H9 (cell line): ENCODE data around the gene LARP1. TPM values are rescaled to one million over a fixed set of nuclear protein-coding genes. Genes with fewer than 3 reads are reported as not detected.

ENCODE experiments used
- DNase-seq: peaks from one replicate; pipeline ENCODE4 v3.0.0-alpha.2; 2017
- H2AFZ ChIP-seq: one replicate; pipeline ENCODE4 v1.6.1; 2013; ENCODE audit warnings: mild to moderate bottlenecking, low read length, control low read depth, moderate library complexity
- H2AK5ac ChIP-seq: 2 replicates; pipeline ENCODE4 v1.6.1; 2013; ENCODE audit warnings: low read length, control low read depth, mixed read lengths; ENCODE audit not compliant: insufficient read length
- H2BK120ac ChIP-seq: one replicate; pipeline ENCODE4 v1.6.1; 2013; ENCODE audit warnings: low read depth, mild to moderate bottlenecking, low read length, control low read depth, inconsistent platforms; ENCODE audit not compliant: poor library complexity, severe bottlenecking
- H2BK12ac ChIP-seq: 2 replicates; pipeline ENCODE4 v1.6.1; 2013; ENCODE audit warnings: low read length, control low read depth, mixed read lengths, low read depth; ENCODE audit not compliant: insufficient read length
- H2BK15ac ChIP-seq: 2 replicates; pipeline ENCODE4 v1.6.1; 2013; ENCODE audit warnings: low read depth, low read length, control low read depth
- H2BK20ac ChIP-seq: one replicate; pipeline ENCODE4 v1.6.1; 2013; ENCODE audit warnings: low read depth, mild to moderate bottlenecking, low read length, control low read depth, inconsistent platforms; ENCODE audit not compliant: poor library complexity, severe bottlenecking
- H2BK5ac ChIP-seq: 2 replicates; pipeline ENCODE4 v1.6.1; 2013; ENCODE audit warnings: low read length, control low read depth, mixed read lengths; ENCODE audit not compliant: insufficient read length
- H3K14ac ChIP-seq: 2 replicates; pipeline ENCODE4 v1.6.1; 2013; ENCODE audit warnings: low read length, control low read depth; ENCODE audit not compliant: insufficient read depth
- H3K18ac ChIP-seq: 2 replicates; pipeline ENCODE4 v1.6.1; 2013; ENCODE audit warnings: low read depth, mild to moderate bottlenecking, mixed read lengths, low read length, control low read depth; ENCODE audit not compliant: insufficient read length
- H3K23ac ChIP-seq: 2 replicates; pipeline ENCODE4 v1.6.1; 2013; ENCODE audit warnings: low read length, control low read depth, mixed read lengths, low read depth; ENCODE audit not compliant: insufficient read length
- H3K23me2 ChIP-seq: 2 replicates; pipeline ENCODE4 v1.6.1; 2013; ENCODE audit warnings: low read depth, mild to moderate bottlenecking, mixed read lengths, low read length, control low read depth; ENCODE audit not compliant: insufficient read length, poor library complexity, severe bottlenecking
- H3K27ac ChIP-seq: 2 replicates; pipeline ENCODE4 v1.5.1; 2013; ENCODE audit warnings: low read length, control low read depth, mixed read lengths, low read depth; ENCODE audit not compliant: insufficient read length
- H3K27me3 ChIP-seq: 2 replicates; pipeline ENCODE4 v1.6.1; 2013; ENCODE audit warnings: low read length, control low read depth, inconsistent platforms; ENCODE audit not compliant: insufficient read depth
- H3K4ac ChIP-seq: 2 replicates; pipeline ENCODE4 v1.6.1; 2013; ENCODE audit warnings: low read depth, mild to moderate bottlenecking, control low read depth, inconsistent platforms, low read length, moderate library complexity
- H3K4me1 ChIP-seq: 2 replicates; pipeline ENCODE4 v1.6.1; 2013; ENCODE audit warnings: low read length, control low read depth, inconsistent platforms; ENCODE audit not compliant: insufficient read depth
- H3K4me2 ChIP-seq: 2 replicates; pipeline ENCODE4 v1.6.1; 2013; ENCODE audit warnings: low read length, control low read depth, mixed read lengths; ENCODE audit not compliant: insufficient read length, insufficient read depth
- H3K56ac ChIP-seq: 2 replicates; pipeline ENCODE4 v1.6.1; 2013; ENCODE audit warnings: low read depth, mild to moderate bottlenecking, mixed read lengths, low read length, control low read depth; ENCODE audit not compliant: insufficient read length
- H3K79me1 ChIP-seq: 2 replicates; pipeline ENCODE4 v1.6.1; 2013; ENCODE audit warnings: low read depth, mild to moderate bottlenecking, moderate library complexity, low read length, control low read depth, inconsistent platforms; ENCODE audit not compliant: insufficient read depth, poor library complexity, severe bottlenecking
- H3K79me2 ChIP-seq: 2 replicates; pipeline ENCODE4 v1.6.1; 2013; ENCODE audit warnings: low read length, control low read depth, inconsistent platforms; ENCODE audit not compliant: insufficient read depth
- H3K9ac ChIP-seq: 2 replicates; pipeline ENCODE4 v1.6.1; 2013; ENCODE audit warnings: low read length, control low read depth, mixed read lengths; ENCODE audit not compliant: insufficient read length; ENCODE audit errors: extremely low read depth
- H3K9me3 ChIP-seq: one replicate; pipeline ENCODE4 v1.6.1; 2013; ENCODE audit warnings: low read depth, low read length, inconsistent platforms; ENCODE audit not compliant: control insufficient read depth
- H3T11ph ChIP-seq: one replicate; pipeline ENCODE4 v1.6.1; 2013; ENCODE audit warnings: mild to moderate bottlenecking, low read length, control low read depth, inconsistent platforms
- H4K20me1 ChIP-seq: one replicate; pipeline ENCODE4 v1.6.1; 2013; ENCODE audit not compliant: control insufficient read depth, insufficient read length, insufficient read depth
- H4K5ac ChIP-seq: 2 replicates; pipeline ENCODE4 v1.6.1; 2013; ENCODE audit warnings: low read depth, mild to moderate bottlenecking, mixed read lengths, low read length, control low read depth; ENCODE audit not compliant: insufficient read length
- H4K8ac ChIP-seq: replicated peaks from 2 replicates; pipeline ENCODE4 v1.6.1; 2013; ENCODE audit warnings: low read length, control low read depth, mixed read lengths, low read depth; ENCODE audit not compliant: insufficient read length
- H4K91ac ChIP-seq: 2 replicates; pipeline ENCODE4 v1.6.1; 2013; ENCODE audit warnings: low read depth, mild to moderate bottlenecking, moderate library complexity, mixed read lengths, low read length, control low read depth; ENCODE audit not compliant: insufficient read length
- H3K27ac Mint-ChIP-seq, 3 experiments: 2 replicates in 2 of 3; 3 replicates in 1 of 3; pipeline ENCODE4 v1.8.0; 2020 to 2021; ENCODE audit warnings: mixed read lengths in 3 of 3, mild to moderate bottlenecking in 1 of 3, moderate library complexity in 1 of 3
- H3K27me3 Mint-ChIP-seq: 2 replicates; pipeline ENCODE4 v1.8.0; 2021; ENCODE audit warnings: low read depth, mild to moderate bottlenecking, moderate library complexity, mixed read lengths
- H3K36me3 Mint-ChIP-seq, 3 experiments: 2 replicates in 2 of 3; 3 replicates in 1 of 3; pipeline ENCODE4 v1.8.0; 2020 to 2021; ENCODE audit warnings: low read depth in 3 of 3, mixed read lengths in 3 of 3; ENCODE audit not compliant: insufficient read depth in 1 of 3
- H3K4me1 Mint-ChIP-seq, 2 experiments: 2 replicates each; pipeline ENCODE4 v1.8.0; 2020; ENCODE audit warnings: mixed read lengths in 2 of 2
- H3K4me3 Mint-ChIP-seq, 2 experiments: 2 replicates in 1 of 2; 3 replicates in 1 of 2; pipeline ENCODE4 v1.8.0; 2020 to 2021; ENCODE audit warnings: mild to moderate bottlenecking in 2 of 2, mixed read lengths in 2 of 2, moderate library complexity in 1 of 2
- H3K9me3 Mint-ChIP-seq, 2 experiments: 2 replicates in 1 of 2; 3 replicates in 1 of 2; pipeline ENCODE4 v1.8.0; 2020; ENCODE audit warnings: mild to moderate bottlenecking in 2 of 2, mixed read lengths in 2 of 2, moderate library complexity in 1 of 2
- WGBS: extraction: QIAGEN DNeasy Blood & Tissue Kit; methylation state at CpG from one replicate; pipeline ENCODE4 v1.1.7; 2013; ENCODE audit warnings: missing lambda C conversion rate, low lambda C conversion rate, mixed read lengths; ENCODE audit not compliant: insufficient read length; ENCODE audit errors: extremely low coverage; 5-methylcytosine and 5-hydroxymethylcytosine counted together
- total RNA-seq: library from RNA; stranded (reverse); gene quantifications from 2 replicates; pipeline ENCODE4 v1.2.1, GENCODE V29; 2021
- TF ChIP-seq, protein P1 (sequence below): fragments of 200-600 bp; sonication (generic); conservative IDR thresholded peaks from 3 replicates; pipeline ENCODE4 v1.8.0; 2021; ENCODE audit warnings: antibody characterized with exemption, mild to moderate bottlenecking

Gene LARP1
- total RNA-seq, 1 experiment from 2014 or later: 405 TPM

- H2AK5ac ChIP-seq: no peak overlapping the region
- no CpG with 5 or more reads among the region's 1 CpG for WGBS
- no peak overlapping the region for H2BK120ac ChIP-seq
- H3K14ac ChIP-seq: no peak overlapping the region
- no peaks in the 10 kb centered on the region for H3K27me3 ChIP-seq
- H3K36me3 Mint-ChIP-seq: peaks cover 0 to 10% (median 4%) of the 10 kb centered on the region in 3 experiments; a peak in 5 of 7 replicates
- no peak overlapping the region for H3K4me3 Mint-ChIP-seq
- no peaks in the 10 kb centered on the region for H3K23me2 ChIP-seq
- no peaks in the 10 kb centered on the region for H3K9me3 ChIP-seq
- H3K23ac ChIP-seq: no peak overlapping the region
- no peaks in the 10 kb centered on the region for H3K9me3 Mint-ChIP-seq
- no peaks in the 10 kb centered on the region for H3K27me3 Mint-ChIP-seq
- H3K56ac ChIP-seq: no peak overlapping the region
- no peak overlapping the region for H2BK5ac ChIP-seq
- H4K20me1 ChIP-seq: no peaks in the 10 kb centered on the region
- H3K79me1 ChIP-seq: peaks cover 2% of the 10 kb centered on the region
- H3K4me2 ChIP-seq: no peak overlapping the region
- no peak overlapping the region for H2AFZ ChIP-seq
- TF ChIP-seq, protein P1, sequence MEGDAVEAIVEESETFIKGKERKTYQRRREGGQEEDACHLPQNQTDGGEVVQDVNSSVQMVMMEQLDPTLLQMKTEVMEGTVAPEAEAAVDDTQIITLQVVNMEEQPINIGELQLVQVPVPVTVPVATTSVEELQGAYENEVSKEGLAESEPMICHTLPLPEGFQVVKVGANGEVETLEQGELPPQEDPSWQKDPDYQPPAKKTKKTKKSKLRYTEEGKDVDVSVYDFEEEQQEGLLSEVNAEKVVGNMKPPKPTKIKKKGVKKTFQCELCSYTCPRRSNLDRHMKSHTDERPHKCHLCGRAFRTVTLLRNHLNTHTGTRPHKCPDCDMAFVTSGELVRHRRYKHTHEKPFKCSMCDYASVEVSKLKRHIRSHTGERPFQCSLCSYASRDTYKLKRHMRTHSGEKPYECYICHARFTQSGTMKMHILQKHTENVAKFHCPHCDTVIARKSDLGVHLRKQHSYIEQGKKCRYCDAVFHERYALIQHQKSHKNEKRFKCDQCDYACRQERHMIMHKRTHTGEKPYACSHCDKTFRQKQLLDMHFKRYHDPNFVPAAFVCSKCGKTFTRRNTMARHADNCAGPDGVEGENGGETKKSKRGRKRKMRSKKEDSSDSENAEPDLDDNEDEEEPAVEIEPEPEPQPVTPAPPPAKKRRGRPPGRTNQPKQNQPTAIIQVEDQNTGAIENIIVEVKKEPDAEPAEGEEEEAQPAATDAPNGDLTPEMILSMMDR: no peak
- H4K91ac ChIP-seq: no peak overlapping the region
- no peak overlapping the region for H3K18ac ChIP-seq
- peaks cover 60 to 70% of the 10 kb centered on the region in 2 experiments for H3K4me1 Mint-ChIP-seq
- no peak overlapping the region for H3K9ac ChIP-seq
- H4K8ac ChIP-seq: no peak overlapping the region
- no peak overlapping the region for H2BK12ac ChIP-seq
- no peak overlapping the region for H3T11ph ChIP-seq
- DNase-seq: no peak
- H3K27ac Mint-ChIP-seq: peak overlapping the region; percentile 56 to 77 (median 62); a peak in 5 of 7 replicates
- no peak overlapping the region for H4K5ac ChIP-seq
- H3K79me2 ChIP-seq: peaks cover 85% of the 10 kb centered on the region
- H2BK15ac ChIP-seq: no peak overlapping the region
- no peak overlapping the region for H3K27ac ChIP-seq
- no peak overlapping the region for H2BK20ac ChIP-seq
- H3K4ac ChIP-seq: no peak overlapping the region
- peaks cover 17% of the 10 kb centered on the region for H3K4me1 ChIP-seq
Measured at GRCh38 chr5:154776167-154776566, 21.0 kb downstream of the LARP1 start.
